ENCODE data around the gene GP1BA.

The GP1BA gene

DNA sequence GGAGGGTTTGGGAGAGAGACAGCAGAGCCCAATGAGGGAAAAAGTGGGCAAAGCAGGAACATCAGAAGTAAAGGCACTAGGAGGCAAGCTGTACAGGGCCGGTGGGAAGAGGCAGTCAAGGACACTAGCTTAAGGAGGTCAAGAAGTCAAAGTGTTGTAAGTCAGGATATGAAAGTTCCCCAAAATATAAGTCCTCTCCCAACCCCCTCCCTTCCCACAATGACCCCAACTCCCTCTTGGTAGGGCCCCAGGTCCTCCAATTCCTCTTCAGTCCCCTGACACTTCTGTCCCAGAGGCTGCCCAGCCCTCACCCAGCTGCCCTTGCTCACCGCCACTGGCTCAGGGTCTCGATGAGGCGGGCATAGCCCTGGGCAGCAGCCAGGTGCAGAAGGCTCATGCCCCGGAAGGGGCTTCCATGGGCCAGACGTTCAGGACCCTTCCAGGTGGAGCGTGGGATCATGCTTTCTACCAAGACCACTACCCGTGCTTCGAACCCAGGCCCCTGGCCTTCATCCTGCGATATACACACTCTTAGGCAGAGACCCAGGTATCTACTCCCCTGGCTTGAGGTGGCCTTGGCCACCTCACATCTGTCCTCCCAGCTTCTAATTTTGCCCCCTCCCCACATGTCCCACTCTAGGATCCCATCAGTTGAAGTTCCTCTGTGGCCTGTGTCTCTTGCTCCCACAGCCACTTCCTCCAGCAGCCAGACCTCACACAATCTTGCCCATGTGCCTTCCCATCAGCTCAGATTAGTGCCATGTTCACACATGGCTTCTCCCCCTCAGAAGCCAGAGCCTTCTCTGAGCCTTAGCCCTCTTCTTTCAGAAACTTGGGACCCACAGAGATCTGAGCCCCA, 41.4 kb downstream of the GP1BA start:
- no peak for DNase-seq
- ATAC-seq = no peak

DNA sequence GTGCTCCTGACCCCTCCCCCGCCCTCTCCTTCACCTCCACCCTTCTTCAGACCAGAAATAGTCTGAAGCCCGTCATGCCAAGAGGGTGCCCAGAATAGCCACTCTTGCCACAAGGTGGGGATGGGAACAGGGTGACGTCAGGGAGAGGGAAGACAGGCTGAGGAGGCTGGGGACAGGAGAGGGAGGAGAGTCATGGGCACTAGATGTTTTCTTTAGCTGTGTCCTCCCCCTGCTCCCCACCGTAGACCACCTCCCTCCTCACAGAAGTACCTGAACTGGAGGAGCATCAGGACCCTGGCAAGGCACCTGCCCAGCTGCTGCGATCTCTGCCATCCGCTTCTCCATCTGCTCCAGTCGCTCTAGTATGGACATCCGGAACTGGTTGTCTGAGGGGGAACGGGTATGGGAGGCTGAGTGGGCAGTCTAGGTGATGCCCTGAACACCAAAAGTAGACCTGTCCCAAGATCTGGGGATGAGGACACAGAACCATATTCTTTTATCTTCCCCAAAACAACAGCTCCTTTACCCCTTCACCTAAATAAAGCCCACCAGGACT, 42.1 kb downstream of the GP1BA start:
- ATAC-seq = no peak
- DNase-seq = no peak

DNA sequence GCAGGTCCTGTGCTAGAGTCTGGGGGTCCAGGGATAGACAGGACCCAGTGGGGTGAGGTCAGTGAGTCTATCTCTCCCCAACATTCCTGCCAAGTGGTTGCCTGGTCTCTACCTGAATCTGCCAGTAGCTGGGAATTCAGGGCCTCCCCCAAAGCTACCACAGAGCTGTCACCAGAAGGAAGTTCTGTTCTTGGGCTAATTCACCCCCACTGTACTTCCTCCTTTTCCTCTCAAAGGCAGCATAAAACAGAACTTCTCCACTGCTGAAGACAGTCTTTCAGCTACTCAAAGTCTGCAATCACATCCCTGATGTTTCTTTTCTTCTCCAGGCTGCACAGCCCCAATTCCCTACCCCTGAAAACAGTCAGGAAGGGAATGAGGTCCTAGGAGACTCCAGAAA, 46.6 kb downstream of the GP1BA start:
- no peak for ATAC-seq
- no peak for DNase-seq

DNA sequence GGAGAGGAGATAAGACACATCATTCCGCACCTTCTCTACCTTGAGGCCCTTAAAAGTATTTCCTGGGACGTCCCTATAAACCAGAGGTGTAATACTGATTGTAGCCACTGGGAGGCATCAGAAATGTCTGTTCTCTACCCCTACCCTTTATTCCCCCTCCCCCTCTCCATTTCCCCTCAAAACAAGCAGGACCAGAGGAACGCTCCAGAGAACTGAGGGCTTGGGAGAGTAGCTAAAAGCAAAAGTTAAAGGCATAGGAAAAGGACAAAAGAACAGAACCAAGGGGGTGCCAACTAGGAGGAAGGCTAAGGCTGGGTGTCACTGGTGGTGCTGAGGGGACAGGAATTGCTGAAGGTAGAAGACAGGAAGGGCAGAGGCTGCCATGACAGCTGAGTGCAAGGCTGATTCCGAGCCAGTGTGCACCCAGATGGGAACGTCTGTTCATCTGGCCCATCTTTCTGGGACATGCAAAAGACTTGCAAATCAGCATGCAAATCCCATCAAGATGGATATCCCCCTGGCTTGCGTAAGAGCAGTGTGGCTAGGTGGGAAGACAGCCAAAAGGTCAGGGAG, 48.7 kb downstream of the GP1BA start:
- DNase-seq (peak; percentile 45), ATAC-seq (peak; percentile 57)

DNA sequence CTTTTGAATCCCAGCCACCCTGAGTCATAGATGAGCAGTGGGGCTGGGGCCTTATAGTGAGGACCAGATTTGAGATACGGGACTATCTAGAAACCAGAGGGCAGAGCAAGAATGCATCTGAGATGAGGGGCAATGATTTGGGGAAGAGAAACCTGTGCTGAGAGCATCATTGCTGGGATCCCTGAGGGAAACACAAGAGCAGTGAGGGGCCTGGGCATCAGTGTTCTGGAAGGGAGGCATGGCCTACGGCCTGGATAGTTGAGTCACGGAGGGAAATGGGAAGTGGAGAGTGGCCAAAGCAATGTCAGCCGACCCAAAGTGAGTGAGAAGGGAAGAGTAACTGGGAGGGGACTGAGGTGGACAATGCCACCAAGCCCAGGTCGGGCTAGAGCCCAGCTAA, 50.2 kb downstream of the GP1BA start:
- ATAC-seq = no peak
- DNase-seq = no peak
